NCI-H1694 (cell line): ENCODE data around the gene ZNF521.

Experiments used
- DNase-seq: peaks from one replicate; lab custom pipeline; 2025; lab: John Stamatoyannopoulos, UW

Gene ZNF521

DNA sequence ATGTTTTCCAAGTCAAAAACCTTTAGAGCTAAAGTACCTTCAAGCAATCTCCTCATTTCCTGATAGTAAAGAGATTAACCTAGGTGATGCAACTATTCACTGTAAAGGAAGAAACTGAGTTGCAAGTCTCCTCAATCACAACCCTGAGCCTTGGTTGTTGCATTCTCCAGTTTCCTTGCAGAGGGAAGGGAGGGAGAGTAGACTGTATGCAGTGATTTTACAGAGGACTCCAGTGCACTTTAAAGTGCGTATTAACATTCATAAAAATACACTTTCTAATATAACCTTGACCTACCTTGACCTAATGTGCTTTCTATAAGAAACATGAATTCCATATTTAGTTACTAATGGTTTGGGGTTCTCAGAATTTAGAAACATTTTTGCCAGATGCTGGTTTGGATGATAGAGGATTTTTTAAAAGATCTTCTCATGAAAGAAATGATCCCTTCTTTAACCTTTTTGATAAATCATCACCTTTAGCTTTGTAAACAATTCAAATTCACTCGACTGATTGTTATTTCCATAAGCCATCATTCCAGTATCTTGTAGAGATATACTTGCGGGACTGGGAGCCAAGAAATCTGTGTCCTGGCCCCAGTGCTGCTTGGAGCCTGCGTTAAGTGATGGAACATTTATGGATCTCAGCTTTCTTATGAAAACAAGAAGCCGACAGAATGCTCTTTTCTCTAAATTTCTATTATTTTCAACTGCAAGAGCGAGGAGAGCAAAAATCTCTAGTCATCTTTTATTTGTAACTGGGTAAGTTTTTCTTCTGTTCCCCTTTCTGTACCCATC is 228.3 kb downstream of the ZNF521 start:
- DNase-seq: no peak

GRCh38 chr18:25121442-25121841 is 230.5 kb downstream of the ZNF521 start:
- no peak for DNase-seq

DNA sequence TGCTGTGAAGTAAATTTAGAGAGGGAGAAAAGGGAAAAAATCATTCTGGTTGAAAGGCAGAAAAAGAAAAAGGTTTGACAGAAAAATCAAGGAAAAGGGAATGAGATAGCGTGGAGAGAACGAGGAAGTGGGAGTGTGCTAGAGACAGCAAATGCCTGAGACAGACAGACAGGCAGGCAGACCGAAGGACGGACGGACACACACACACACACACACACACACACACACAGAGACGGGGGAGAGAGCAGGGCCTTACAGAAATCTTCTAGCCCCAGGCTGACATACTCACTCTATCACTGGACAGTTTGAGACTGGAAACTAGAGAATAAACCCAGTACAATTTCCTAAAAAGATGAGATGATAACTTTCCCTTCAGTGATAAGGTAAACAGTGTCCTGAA is 238.4 kb downstream of the ZNF521 start:
- DNase-seq: no peak

- no peak for DNase-seq
Measured at GRCh38 chr18:25112821-25113434, 239.0 kb downstream of the ZNF521 start.

DNA sequence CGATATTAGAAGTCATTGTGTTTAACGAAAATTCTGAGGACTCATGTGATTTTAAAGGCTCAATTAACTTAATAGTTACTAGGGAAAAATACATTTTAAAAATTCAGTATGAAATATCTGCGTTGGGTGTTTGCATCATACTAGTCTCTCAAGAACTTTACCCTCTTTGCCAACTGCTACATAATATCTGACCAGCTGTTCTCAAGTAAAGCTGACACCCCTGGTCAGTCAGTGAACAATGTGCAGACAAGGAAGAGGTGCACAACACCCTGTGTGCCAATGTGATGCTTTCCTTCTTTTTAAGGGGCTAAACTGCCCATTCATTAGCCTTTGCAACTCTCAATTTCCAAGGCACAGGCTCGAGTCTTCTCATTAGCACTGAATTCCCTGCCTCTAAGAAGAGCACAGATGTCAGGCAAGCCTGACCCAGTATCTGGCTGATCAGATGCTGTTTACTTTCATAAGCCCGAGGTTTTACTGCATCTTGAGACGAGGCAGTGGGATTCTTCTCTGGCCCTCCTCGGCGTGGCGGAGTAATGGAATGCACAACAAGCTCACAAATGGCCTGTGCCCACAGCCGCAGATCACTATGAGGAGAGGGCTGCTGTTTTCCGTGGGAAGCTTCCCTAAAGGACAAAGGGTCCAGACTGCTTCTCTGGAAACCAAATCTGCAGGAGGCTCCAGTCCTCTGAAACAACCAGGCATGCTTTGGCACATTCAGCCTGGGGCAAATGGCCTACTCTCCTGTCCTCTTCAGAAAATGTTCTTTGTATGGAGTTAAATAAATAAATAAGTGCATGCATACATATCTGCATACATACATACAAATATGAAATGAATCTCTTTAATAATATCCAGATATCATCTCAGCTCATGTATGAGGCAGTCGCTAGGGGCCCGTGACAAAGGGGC is 240.3 kb downstream of the ZNF521 start:
- no peak for DNase-seq

DNA sequence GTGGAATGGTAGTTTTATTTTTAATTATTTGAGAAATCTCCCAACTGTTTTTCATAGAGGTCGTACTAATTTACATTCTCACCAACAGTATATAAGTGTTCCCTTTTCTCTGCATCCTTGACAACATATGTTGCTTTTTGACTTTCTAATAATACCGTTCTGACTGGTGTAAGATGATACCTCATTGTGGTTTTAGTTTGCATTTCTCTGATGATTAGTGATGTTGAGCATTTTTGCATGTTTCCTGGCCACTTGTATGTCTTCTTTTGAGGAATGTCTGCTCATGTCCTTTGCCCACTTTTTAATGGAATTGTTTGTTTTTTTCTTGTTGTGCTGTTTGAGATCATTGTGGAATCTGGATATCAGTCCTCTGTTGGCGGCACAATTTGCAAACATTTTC is 242.5 kb downstream of the ZNF521 start:
- no peak for DNase-seq

DNA sequence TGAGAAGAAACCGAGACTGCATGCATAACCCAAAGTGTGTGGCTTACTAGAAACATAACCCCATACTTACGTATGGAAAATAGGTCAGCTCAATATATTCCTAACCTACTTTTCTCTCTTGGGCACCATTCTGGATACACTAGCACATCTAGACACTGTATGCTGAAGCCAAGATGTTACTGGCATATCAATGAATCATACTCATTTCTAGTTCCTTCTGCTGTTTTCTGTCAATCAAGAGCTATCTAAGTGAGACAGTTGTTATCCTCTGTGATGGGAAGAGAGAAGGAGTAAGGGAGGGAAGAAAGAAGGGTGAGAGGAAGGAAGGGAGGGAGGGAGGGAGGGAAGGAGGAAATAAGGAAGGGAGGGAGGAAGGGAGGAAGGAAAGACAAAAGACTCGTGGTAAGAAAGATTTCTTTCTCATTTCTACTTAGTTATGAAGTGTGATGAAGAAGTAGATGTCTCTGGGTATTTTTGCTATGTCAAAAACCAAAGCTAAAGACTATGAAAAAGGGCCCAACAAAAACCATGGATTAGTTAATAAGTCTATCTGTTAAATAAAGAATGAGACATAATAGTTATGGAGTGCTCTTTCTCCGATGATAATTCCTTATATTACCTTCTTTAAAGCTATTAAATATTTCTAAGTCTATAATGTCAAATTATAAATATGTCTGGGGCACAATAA is 248.4 kb downstream of the ZNF521 start:
- no peak for DNase-seq

DNA sequence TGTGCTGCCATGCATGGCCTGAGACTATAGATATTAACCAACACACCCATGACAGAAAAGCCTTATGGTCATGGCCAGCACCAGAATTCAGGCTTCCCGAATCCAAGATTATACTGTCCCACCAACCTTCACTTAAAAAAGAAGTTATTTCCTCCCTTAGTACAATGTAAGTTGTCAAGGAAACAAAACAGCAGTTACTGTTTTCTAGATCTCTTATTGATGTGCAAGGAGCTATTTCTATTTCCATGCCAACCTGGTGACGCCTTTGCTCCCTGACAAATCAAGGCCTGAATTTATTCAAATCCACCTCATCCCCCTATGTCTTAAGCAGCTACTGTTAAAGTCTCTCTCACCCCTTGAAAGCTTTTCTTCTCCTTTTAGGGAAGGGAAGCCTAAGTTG is 249.3 kb downstream of the ZNF521 start:
- no peak for DNase-seq

DNA sequence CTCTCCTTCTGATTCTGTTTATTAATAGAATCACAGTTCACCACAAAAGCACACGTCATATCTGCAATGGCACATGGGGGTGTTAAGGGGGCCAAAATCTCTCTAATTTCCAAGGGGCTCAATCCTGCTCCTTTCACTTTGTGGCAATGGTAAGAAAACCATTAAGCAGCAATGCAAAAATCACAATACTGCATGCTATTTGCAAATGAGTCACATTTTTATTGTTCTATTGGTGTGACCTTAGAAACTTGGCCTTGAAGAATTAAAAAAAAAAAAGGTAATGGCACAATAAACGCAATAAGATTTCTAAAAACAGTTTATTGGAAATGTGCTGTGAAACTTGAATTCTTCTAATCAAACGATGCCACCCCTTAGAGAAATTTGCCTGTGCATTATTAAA is 251.5 kb downstream of the ZNF521 start:
- DNase-seq: no peak

DNA sequence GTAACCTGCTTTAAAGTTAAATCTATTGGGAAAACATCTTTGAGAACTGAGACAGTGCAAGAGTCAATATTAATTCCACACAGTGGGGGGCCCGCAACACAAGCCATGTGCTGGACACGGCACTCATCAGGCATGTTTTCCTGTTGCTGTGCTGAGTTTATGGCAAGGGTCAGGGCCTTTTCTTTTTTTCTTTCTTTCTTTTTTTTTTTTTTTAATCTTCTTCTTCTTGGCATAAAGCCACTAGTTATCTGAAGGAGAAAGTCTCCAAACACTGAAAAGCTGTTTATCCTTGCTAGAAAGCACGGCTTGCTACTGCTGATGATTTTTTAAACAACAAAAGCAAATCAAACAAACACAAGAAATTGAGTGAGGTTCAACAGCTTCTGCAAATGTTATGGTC is 252.1 kb downstream of the ZNF521 start:
- DNase-seq: no peak

DNA sequence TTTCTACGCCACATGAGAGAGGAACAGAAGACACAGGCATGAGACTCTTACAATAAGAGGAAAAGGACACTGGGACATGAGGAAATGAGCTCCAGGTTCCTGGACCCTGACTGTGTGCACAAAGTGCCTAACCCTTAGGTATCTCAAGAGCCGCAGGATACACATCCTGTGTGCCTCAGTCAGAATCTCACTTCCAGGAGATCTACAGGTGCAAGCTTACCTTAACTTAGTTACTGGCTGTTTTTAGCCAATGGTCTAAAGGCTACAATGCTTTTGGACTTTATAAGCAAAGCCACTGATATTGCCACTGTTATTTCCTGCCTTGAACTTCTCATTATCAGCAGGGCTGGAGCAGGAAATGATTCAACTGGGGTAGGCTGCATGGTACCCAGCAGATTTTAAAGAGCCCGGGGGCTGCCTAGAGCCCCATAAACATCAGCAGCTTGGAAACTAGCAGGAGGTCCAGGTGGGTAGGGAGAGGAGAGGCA is 254.4 kb downstream of the ZNF521 start:
- no peak for DNase-seq

GRCh38 chr18:25097057-25097456 is 254.9 kb downstream of the ZNF521 start:
- DNase-seq: no peak

- no peak for DNase-seq
Measured at GRCh38 chr18:25093141-25093540, 258.8 kb downstream of the ZNF521 start.

DNA sequence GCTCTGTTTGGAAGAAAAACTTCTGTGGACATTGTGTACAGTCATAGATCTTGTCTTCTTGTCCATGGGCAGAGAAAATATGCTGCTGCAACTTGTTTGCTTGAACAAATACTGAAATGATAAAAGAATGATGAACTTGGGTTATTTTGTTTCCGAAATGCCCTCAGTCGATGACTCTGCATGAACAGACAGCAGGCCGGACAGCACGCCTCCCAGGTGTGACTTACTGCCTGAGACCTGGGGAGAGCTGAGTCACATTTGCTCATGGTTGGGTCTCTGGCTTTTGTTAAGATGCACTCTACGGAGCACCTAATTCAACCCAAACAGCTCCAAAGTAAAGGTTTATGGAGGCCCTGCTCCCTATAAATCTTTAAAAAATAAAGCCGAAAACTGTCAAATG is 262.5 kb downstream of the ZNF521 start:
- DNase-seq: no peak

DNA sequence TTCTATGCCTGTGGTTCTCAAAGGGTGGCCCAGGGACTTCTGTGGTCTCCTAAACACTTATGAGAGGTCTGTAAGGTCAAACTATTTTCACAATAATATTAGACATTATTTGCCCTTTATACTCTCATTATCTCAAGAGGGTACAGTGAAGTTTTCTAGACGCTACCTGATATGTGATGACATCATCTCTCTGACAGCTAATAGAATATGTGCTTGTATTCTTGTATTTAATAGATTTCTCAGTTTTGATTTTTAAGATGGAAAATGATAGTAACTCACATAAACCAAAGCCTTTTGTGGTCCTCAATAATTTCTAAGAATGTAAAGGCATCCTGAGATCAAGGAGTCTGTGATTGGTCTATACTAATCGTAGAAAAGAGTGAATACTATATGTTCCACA is 265.1 kb downstream of the ZNF521 start:
- no peak for DNase-seq

DNA sequence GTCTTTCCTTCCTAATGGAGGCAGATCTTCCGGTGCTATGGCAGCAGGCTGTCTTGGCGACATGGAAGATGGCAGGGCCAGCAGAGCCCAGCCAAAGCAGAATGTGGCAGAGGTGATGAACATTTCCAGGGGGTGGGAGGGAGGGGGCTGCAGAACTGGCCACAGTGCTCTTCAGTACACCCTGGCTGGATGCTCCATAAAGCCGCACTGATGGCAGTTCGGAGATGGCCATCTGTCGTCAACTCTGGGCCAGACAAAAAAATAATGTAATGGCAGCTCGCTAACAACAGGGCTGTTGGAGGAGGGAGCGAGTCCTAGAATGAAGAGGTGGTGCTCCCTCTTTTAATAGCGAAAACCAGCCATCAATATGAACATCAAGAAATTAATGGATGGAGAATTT is 271.0 kb downstream of the ZNF521 start:
- DNase-seq: no peak

DNA sequence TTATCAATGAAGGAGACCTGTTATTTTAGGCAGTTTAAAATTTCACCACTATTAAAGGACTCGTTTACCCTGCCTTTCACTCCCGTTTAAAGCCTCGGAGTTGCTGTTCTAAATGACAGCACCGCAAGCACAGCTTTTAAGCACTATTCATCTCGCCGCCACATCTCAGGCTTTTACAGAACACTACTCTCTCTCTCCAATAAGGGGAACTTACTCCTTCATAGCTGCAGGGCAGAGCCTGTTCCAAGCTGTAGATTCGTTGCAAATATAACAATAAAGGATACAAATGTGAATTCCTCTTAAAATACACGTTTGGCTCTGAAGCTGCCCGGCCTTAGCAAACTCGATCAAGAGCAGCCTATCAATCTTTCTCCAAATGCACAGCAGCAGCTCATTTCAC is 271.8 kb downstream of the ZNF521 start:
- DNase-seq: no peak

DNA sequence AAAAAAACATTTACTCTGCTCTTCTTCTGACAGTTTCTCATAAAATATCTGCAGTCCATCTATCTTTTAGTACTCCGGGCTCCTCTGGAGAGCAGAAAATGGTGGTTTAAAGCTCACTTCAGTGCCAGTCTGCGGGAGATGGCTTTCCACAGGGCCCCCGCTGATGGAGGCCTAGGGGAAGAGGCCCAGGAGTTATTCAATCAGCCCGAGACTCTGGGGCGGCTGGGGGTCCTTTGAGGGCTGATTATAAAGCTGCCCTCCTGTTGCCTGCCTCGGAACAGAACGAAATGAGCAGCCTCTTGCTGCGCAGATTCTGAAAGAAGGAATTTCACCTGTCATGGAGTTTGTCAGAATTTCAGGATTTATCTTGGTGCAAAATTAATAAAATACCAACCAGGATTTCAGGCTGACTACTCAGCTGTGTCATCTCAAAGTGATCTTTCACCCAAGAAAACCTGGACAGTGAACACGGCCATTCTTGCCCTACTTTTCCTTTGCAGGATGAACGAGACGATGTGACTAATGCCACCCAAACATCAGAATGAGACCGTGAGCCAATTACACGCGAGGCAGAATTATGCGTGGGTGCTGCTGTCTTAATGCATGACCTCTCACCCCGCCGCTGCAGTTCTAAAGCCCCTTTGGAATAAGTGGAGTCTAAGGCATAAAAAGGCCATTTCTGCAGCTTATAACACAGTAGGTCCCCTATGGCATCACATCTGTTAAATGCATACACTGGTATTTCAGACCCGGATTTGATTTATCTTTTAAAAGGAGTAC is 273.8 kb downstream of the ZNF521 start:
- DNase-seq: no peak

- no peak for DNase-seq
Measured at GRCh38 chr18:25077038-25077943, 274.7 kb downstream of the ZNF521 start.

- no peak for DNase-seq
Measured at GRCh38 chr18:25075783-25076182, 276.2 kb downstream of the ZNF521 start.
